GM19035 (cell line): ENCODE measurements around the gene ARID3C.
A peak's percentile ranks its signal among the peaks of the same experiment; 100 is the strongest.
"Not testable (repeated sequence)": the region's sequence is repeated elsewhere in the genome, so short reads cannot be mapped to it uniquely, and the experiment has no call there.

Experiments used
- ATAC-seq: cut with Tn5 transposase; IDR thresholded peaks from one replicate; pipeline ENCODE4 v1.9.1; 2021; ENCODE audit not compliant: unreplicated experiment

ARID3C gene

GRCh38 chr9:34652602-34653000 lies 23.7 kb upstream of the ARID3C start:
- ATAC-seq, result no peak

GRCh38 chr9:34651876-34652601 lies 23.2 kb upstream of the ARID3C start, which contains the start of gene IL11RA:
Gene IL11RA (plus strand): TSS chr9:34652185. CDS start chr9:34655218, 3,033 bp downstream.
- ATAC-seq, result no peak

DNA sequence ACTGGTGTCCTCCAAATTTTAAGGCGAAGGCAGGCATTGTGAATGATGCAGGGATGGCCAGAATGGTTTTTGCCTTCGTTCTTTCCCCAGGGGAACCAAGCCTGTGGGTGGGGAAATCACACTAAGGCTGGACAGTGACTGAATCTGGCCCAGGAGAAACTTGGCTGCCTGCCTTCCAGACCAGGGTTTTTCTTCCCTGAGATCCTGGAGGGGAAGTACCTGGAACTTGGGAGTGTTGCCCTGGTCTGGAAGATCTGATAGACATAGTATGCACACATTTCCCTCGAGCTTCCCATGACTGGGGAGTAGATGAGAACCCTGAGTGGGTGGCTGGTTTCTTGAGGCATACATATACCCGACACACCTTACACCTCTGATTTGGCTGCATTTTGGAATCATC lies 22.5 kb upstream of the ARID3C start:
- ATAC-seq, result no peak

DNA sequence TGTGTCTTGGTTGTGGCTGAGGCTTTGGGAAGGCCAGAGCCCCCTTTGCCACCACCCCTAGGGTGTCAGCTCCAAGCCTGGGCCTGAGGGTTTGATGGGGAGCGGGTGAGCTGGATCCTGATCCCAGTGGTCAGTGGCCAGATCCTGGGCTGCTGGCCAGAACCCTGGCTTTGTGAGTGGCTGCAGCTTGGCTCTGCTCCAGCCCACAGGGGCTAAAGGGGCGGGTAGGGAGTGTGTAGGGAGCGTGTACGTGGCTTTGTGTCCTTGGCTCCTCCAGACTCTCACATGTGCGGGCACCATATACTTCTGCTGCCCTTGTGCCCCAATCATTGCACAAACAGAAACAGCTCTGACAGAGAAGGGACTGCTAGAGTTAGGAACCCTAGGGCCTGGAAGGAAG lies 21.9 kb upstream of the ARID3C start:
- no peak for ATAC-seq

DNA sequence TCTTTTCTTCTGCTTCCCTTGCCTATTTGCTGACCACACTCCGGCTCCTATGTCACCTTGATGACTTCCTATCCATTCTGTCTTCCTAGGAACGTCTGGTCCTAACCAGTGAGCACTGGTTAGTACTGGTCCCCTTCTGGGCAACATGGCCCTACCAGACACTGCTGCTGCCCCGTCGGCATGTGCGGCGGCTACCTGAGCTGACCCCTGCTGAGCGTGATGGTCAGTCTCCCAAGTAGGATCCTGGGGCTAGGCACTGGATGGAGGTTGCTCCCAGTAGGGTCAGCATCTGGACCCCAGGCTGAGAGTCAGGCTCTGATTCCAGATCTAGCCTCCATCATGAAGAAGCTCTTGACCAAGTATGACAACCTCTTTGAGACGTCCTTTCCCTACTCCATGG lies 19.8 kb upstream of the ARID3C start:
- no peak for ATAC-seq

- ATAC-seq, result no peak
Observed at GRCh38 chr9:34647651-34648050, 18.8 kb upstream of the ARID3C start.

DNA sequence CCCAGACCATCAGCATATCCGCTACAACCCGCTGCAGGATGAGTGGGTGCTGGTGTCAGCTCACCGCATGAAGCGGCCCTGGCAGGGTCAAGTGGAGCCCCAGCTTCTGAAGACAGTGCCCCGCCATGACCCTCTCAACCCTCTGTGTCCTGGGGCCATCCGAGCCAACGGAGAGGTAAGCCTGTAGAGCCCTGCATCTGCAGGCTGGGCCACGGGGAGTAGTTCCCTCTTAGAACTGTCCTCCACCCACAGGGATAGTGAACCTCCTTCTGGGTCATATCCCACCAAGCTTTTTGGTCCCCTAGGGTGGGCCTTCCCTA lies 18.2 kb upstream of the ARID3C start:
- no peak for ATAC-seq

DNA sequence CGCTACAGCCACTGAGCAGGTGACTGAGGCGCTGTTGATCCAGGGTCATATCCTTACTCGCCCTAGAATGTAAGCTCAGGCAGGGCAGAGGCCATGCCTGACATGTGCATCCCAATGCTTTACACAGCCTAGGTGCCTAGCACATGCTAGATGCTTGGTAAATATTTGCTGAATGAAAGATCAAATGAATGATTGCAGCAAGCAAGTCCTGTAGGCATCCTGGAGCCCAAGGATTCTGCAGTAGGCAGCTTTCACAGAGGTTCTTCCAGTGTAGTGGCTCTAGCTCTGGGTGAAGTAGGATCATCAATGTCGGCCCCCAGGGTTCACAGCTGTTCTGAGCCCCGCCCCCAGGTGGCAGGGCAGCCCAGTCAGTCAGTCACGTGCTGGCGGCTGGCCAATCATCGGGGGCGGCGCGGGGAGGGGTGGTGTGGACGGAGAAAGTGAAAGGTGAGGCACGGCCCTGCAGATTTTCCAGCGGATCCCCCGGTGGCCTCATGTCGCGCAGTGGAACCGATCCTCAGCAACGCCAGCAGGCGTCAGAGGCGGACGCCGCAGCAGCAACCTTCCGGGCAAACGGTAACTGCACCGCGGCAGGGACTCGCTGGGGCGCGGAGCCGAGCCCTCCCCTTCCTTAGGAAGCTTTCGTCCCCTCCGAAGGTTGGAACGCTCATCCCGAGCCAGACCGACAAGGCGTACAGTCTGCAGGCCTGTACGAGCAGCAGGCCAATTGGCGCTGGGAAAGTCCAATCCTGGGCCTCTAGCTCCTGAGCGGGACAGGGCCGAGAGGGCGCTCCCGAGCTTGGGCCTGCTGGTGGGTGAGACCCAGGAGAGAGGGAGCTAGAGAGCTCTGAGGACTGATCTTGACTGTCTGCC lies 17.6 kb upstream of the ARID3C start, which contains the start of gene GALT:
Gene GALT, plus strand, starts transcription at position 465 of the 873 bp plus-strand sequence. Its CDS starts 30 bp downstream, at position 495.
- peak; percentile 91 for ATAC-seq

DNA sequence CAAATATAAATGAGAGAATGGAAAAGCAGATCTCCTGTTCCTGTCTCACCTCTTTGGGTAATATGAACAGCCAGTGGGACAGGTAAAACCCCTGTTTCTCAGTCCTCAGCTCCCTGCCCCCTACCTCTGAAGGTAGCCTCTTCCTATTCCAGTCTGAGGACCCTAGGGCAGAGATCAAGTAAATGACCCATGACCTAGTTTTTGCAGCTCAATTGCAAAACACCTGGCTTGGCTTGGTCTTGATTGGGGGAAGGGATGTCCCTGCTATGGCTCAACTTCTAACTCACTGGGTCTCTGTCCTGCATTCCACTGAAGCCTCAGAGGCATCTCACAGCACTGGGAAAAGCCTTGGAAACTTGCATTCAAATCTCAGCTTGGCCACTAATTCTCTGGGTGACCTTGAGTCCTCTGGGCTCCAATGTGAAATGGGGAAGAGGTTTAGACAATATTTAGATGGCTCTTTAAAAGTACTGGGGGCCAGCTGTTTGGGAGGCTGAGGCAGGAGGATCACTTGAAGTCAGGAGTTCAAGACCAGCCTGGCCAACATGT lies 16.0 kb upstream of the ARID3C start:
- ATAC-seq, result no peak

DNA sequence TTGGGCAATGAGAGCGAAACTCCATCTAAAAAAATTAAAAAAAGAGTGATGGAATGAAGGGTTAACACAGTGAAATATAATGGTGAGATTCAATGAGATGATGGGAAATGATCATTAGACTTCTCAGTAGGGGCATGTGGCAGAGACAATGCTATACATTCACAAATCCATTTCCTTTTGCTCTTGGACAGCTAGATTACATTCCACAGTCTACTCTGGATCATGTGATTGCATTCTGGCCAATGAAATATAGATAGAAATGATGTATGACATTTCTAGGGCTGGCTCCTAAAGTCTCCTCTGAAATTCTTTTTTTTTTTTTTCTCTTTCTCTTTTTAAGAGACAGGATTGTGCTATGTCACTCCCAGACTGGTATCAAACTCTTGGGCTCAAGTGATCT lies 13.8 kb upstream of the ARID3C start:
- no peak for ATAC-seq

- not testable (repeated sequence) for ATAC-seq
Observed at GRCh38 chr9:34639322-34639721, 10.5 kb upstream of the ARID3C start.

DNA sequence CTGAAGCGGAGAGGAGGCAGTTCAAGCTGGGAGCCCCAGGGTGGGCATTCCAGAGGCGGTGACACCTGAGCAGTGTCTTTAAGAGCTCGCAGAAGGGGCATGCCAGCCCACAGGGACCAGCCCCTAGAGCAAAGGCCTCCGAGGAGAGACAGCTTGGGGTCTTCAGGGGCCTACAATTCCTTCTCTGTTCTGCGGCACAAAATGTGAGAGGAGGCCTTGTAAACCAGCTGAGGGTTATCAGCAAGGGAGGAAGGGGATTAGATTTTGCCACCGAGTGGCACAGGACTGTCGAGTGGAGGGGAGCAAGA lies 9.2 kb upstream of the ARID3C start:
- ATAC-seq, result peak; percentile 3

- ATAC-seq, result peak; percentile 89
Observed at GRCh38 chr9:34637356-34638137, 8.7 kb upstream of the ARID3C start, which contains the start of gene SIGMAR1. Gene SIGMAR1 (minus strand): TSS chr9:34637787. CDS start chr9:34637697, 90 bp downstream.

DNA sequence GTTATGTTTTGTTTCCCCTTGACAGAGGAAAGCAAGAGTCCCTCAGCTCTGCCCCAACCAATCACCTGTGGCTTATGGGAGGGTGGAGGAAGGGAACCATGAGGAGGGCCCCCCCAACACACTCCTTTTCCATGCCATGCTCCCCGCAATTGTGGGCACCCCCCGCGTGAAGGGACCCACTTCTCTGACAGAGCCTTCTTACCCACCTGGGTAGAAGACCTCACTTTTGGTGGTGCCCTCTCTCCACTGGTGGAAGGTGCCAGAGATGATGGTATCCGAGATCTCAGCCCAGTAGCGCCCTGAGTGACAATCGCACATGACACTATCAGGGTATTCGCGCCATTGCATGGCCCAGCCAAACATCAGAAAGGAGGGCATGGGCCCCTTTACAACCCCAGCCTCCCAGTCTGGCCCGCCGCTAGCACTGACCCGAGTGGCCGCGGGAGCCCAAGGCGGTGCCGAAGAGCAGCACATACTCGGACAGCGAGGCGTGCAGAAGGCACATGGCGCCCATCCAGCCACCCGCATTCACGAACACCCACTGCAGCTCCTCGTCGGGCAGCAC lies 8.0 kb upstream of the ARID3C start:
- peak; percentile 16 for ATAC-seq

DNA sequence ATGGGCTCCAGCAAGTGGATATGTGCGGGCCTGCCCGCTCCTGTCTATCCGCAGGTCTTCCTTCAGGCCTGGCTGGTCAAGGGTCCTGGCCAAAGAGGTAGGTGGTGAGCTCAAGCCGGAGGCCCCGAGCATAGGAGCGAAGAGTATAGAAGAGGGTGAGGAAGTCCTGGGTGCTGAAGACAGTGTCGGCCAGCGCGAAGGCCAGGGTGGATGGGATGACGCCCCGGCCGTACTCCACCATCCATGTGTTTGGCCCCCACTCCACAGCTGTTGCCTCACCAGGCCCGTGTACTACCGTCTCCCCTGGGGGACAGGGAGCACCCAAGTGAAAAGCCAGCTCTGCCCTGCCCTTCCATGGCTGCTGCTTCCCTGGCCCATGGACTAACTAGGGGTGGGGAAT lies 6.7 kb upstream of the ARID3C start:
- ATAC-seq, result no peak

- ATAC-seq, result no peak
Observed at GRCh38 chr9:34634551-34635248, 5.8 kb upstream of the ARID3C start.

GRCh38 chr9:34633851-34634550 lies 5.1 kb upstream of the ARID3C start:
- ATAC-seq, result no peak

DNA sequence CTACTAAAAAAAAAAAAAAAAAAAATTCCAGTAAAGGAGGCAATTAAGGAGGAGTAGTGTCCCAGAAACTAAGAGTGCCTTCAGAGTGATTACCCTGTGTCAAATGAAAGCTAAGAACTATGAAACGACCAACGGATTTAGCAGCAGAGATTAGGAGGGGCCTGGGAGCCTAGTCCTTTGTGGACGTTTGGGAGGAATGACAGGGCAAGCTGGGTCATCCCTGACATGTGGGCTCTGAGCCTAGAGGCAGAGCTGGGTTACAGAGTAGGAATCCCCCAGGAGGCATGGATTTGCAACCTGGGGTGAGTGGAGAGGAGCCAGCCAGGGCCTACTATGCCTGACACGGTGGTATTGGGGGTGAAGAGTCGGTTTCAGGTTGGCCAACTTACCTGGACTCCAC lies 4.3 kb upstream of the ARID3C start:
- ATAC-seq, result no peak

DNA sequence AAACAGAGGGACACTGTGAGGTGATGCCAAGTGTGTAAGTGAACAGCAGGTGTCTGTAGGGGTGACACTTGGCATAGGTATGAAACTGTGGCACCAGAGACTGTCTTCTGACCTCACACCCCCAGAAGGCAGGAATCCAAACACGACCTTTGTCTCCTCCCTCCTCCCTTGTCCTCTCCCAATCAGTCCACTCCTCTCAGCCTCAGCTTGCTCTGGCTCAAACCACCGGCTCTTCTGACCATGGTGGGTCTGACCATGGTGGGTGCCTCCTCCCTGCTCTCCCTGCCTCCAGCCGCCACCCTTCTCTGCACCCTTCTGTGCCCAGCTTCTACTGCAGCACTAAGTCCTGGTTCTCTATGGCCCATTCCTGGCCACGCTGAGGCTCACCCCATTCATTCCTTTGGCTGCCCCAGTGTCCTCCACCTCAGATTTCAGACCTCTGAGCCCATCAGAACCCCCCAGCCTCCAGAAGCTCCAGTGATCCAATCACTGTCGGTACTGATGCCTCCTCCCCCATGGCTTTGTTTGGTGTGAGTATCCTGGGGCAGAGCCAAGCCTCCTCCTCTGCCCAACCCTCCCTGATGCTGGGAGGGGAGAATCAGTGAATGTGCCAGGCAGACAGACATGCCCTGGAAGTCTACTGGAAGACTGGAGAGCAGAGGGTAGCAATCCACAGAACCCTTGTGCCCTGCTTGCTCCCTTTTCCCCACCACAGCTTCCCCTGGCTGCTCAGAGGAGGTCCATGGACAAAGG lies 1.7 kb upstream of the ARID3C start:
- ATAC-seq, result no peak
